Nucleus accumbens (tissue), 56 donors: ENCODE data around the gene AP3B1.
"Not testable (repeated sequence)": the region's sequence is repeated elsewhere in the genome, so short reads cannot be mapped to it uniquely, and the experiment has no call there.

Experiments
- DNase-seq, 56 donors: peaks; one replicate each; lab custom pipeline; 2025; lab: John Stamatoyannopoulos, UW

The AP3B1 gene

DNA sequence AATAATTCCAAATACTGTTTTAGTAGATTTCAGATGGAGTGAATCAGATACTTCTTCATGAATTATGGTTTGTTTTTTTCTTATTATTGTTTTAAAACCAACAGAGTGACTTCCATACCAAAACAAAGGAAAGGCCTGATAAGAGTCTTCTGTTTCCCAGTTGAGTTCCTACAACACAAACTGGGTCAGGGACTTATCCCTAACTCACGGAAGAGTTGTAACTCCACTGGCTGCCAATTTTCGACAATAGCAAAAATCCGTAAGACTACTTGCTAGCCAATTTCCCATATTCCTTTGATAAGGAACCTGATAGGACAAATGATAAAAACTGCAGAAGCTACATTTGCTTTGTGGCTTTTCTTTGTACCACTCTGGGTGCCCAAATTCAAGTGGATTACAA is 219.2 kb downstream of the AP3B1 start:
- no peak for DNase-seq

- not testable (repeated sequence) for DNase-seq
Observed at GRCh38 chr5:78070691-78071090, 223.8 kb downstream of the AP3B1 start.

GRCh38 chr5:78067581-78067980 is 226.9 kb downstream of the AP3B1 start:
- DNase-seq = not testable (repeated sequence)

DNA sequence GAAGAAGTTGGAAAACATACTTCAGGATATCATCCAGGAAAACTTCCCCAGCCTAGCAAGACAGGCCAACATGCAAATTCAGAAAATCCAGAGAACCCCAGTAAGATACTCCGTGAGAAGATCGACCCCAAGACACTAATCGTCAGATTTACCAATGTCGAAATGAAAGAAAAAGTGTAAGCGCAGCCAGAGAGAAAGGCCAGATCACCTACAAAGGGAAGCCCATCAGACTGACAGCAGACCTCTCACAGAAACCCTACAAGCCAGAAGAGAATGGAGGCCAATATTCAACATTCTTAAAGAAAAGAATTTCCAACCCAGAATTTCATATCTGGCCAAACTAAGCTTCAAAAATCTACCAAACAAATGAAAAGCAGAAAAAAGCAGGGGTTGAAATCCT is 227.8 kb downstream of the AP3B1 start:
- not testable (repeated sequence) for DNase-seq

DNA sequence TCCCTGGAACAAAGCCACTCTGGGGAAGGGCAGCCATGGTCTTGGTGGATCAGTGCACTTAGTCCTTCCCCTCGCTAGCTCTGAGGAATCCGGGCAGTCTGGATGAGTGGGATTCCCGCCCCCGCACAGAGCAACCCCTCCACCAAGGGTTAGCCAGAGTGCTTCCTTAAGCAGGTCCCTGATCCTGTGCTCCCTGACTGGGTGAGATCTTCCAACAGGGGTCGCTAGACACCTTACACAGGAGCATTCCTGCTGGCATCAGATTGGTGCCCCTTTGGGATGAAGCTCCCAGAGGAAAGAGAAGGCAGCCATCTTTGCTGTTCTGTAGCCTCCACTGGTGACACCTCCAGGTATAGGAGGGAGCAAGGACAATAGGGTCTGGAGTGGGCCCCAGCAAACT is 228.8 kb downstream of the AP3B1 start:
- DNase-seq = no peak

DNA sequence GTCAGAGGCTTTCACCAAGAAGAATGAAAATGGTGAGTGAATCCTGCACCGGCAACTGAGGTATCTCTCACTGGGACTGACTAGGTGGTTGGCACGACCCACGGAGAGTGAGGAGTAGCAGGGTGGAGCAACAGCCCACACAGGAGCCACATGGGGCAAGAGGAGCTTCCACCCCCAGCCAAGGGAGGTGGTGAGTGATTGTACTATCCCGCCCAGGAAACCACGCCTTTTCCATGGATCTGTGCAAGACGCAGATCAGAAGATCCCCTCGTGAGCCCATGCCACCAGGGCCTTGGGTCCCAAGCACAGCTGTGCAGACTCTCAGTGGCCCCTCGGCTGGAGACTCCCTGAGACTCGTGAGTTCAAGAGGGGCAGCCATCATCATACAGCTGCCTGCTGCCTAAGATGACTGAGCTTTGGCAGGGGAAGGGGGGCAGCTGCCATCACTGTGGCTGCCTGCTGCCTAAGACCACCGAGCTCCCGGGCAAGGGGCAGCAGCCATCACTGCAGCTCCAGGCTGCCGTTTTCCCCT is 229.5 kb downstream of the AP3B1 start:
- no peak for DNase-seq

DNA sequence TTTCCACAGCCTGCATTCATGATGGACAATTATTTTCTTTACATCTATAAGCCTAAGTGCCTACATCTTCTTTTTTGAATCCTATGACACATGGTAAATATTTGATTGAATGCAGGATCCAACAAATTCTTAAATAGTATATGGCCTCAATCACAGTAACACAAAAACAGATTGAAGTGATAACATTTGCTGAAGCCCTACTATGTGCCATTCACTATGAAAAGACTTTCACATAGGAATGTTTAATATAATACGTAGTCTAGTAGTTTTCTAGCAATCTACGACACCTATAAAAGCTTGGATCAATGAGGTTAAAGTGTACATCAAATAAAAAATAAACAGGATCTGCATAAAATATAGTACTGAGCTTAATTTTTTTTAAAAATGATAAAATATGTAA is 231.0 kb downstream of the AP3B1 start:
- DNase-seq = no peak

- no peak for DNase-seq
Observed at GRCh38 chr5:78062645-78063044, 231.9 kb downstream of the AP3B1 start.

DNA sequence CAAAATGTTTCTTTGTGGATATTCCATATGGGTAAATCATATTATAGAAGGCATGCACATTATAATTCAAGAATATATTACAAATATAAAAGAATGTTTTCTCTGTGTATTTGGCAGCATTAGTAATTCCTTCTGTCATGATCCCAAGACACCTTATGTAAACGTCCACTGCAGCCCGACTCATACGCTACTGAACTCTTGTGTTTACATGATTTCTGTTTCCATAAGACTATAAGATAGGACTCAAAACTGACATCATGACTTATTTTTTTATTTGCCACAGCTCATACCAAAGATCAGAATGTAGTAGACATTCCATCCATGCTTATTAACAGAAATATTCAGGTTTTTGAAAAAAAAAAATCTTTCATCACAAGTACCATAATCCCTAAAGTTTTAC is 234.1 kb downstream of the AP3B1 start:
- no peak for DNase-seq

DNA sequence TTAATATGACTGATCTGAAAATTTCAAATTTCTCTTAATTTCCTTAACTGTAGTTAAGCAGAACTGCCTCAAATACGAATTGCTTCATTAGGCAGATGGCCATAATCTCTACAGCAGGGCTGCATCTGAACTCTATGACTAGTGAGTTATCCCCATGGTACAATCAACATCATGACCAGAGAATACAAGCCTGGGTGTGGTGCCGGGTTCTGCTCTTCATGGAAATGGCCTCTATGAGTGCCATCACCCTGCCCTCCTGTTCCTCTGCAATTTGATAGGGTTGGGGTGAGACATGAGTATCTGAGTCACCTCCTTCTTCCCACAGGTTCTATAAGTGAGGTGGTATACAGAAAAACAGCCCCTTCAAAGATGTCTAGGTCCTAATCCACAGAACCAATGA is 235.9 kb downstream of the AP3B1 start:
- no peak for DNase-seq

GRCh38 chr5:78056901-78057514 is 237.5 kb downstream of the AP3B1 start:
- no peak for DNase-seq

DNA sequence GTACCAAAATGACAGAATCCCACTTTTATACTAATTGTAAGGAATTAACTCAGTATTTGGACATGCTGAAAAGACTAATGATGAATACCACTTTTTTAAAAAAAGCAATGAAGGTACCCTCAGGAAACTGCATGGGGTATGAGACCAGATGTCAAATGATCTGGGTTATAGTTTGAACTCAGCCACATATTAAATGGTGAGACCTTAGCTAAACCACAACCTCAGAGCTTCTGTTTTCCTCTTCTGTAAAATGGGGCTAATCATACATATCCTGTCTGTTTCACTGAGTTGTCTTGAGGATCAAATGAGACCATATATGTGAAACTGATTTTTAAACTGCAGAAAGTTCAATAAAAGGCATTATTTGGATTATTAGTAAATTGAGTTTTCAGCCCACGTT is 238.4 kb downstream of the AP3B1 start:
- DNase-seq = no peak

GRCh38 chr5:78050888-78051287 is 243.6 kb downstream of the AP3B1 start:
- DNase-seq = no peak

- not testable (repeated sequence) for DNase-seq
Observed at GRCh38 chr5:78046823-78047222, 247.7 kb downstream of the AP3B1 start.

DNA sequence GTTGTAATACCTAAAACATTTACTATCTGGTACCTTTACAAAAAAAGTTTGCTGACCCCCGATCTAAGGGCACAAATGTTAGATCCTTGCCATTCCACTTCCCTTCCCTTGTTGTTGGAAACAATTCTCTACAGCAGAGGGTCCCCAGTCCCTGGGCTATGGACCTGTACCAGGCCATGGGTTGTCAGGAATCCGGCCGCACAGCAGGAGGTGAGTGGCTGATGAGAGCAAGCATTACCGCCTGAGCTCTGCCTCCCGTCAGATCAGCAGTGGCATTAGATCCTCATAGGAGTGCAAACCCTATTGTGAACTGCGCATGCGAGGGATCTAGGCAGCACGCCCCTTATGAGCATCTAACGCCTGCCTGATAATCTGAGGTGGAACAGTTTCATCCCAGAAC is 248.5 kb downstream of the AP3B1 start:
- no peak for DNase-seq

GRCh38 chr5:78041805-78042204 is 252.7 kb downstream of the AP3B1 start:
- no peak for DNase-seq

- no peak for DNase-seq
Observed at GRCh38 chr5:78025540-78025939, 269.0 kb downstream of the AP3B1 start.

GRCh38 chr5:78019744-78020143 is 274.8 kb downstream of the AP3B1 start:
- DNase-seq = no peak

DNA sequence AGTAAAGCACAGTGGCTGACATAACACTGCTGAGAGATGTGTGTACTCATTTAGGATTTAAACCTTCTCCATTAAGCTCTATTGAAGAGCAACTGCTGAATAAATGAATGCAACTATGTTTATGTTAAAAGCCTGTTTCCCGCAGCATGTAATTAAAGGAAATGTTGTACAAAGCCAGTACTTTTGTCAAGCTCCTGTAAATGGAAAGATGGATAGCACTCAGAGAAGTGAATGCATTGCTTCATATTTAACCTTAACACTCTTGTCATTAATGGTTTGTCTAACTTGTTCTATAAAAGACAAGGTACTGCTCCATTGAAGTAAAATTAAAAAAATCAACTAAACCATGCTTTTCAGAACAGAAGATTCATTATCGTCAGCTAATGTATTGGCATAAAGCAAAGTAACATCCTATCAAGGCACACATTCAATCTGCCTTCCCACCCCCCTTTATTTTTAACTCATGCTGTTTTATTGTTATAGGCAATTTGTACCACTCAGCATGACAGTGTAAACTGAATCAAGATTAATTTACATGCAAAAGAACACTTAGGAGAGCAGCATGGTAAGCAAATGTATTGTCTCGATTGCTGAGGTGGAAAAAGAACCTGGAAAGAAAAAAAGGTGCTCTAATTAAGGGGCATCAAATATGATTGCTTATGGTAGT is 277.5 kb downstream of the AP3B1 start:
- DNase-seq = no peak

GRCh38 chr5:78009937-78010527 is 284.5 kb downstream of the AP3B1 start:
- no peak for DNase-seq

GRCh38 chr5:78008356-78008967 is 286.0 kb downstream of the AP3B1 start:
- peak in 22 of 56 donors; percentile 15 to 70 (median 36) for DNase-seq
